ENCODE measurements around the gene KDM2B. TPM values are rescaled to one million over a fixed set of nuclear protein-coding genes. Genes with fewer than 3 reads are reported as not detected.

Gene KDM2B
- polyA plus RNA-seq, 1 donor from 2014 or later, result 85.5 TPM

GRCh38 chr12:121453629-121454028 is 127.2 kb downstream of the KDM2B start:
- TF ChIP-seq, protein P1, sequence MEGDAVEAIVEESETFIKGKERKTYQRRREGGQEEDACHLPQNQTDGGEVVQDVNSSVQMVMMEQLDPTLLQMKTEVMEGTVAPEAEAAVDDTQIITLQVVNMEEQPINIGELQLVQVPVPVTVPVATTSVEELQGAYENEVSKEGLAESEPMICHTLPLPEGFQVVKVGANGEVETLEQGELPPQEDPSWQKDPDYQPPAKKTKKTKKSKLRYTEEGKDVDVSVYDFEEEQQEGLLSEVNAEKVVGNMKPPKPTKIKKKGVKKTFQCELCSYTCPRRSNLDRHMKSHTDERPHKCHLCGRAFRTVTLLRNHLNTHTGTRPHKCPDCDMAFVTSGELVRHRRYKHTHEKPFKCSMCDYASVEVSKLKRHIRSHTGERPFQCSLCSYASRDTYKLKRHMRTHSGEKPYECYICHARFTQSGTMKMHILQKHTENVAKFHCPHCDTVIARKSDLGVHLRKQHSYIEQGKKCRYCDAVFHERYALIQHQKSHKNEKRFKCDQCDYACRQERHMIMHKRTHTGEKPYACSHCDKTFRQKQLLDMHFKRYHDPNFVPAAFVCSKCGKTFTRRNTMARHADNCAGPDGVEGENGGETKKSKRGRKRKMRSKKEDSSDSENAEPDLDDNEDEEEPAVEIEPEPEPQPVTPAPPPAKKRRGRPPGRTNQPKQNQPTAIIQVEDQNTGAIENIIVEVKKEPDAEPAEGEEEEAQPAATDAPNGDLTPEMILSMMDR (IDR thresholded peaks at IDR 0.05; ENCODE audit: poor library complexity, severe bottlenecking), result no peak
- TF ChIP-seq TAF1 (IDR thresholded peaks at IDR 0.05; ENCODE audit: low read depth) (no peak), RAD21 (conservative IDR thresholded peaks at IDR 0.05) (no peak), POLR2AphosphoS5 (IDR thresholded peaks at IDR 0.05) (no peak)
- TF ChIP-seq, protein P2, sequence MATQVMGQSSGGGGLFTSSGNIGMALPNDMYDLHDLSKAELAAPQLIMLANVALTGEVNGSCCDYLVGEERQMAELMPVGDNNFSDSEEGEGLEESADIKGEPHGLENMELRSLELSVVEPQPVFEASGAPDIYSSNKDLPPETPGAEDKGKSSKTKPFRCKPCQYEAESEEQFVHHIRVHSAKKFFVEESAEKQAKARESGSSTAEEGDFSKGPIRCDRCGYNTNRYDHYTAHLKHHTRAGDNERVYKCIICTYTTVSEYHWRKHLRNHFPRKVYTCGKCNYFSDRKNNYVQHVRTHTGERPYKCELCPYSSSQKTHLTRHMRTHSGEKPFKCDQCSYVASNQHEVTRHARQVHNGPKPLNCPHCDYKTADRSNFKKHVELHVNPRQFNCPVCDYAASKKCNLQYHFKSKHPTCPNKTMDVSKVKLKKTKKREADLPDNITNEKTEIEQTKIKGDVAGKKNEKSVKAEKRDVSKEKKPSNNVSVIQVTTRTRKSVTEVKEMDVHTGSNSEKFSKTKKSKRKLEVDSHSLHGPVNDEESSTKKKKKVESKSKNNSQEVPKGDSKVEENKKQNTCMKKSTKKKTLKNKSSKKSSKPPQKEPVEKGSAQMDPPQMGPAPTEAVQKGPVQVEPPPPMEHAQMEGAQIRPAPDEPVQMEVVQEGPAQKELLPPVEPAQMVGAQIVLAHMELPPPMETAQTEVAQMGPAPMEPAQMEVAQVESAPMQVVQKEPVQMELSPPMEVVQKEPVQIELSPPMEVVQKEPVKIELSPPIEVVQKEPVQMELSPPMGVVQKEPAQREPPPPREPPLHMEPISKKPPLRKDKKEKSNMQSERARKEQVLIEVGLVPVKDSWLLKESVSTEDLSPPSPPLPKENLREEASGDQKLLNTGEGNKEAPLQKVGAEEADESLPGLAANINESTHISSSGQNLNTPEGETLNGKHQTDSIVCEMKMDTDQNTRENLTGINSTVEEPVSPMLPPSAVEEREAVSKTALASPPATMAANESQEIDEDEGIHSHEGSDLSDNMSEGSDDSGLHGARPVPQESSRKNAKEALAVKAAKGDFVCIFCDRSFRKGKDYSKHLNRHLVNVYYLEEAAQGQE (IDR thresholded peaks at IDR 0.05; ENCODE audit: borderline replicate concordance), result no peak
- no peak overlapping the region for H2AFZ ChIP-seq (ENCODE audit: low read depth, low read length)
- no peak overlapping the region for H3K9ac ChIP-seq (ENCODE audit: low read length)
- no peak overlapping the region for H3K27ac ChIP-seq (ENCODE audit: low read length)
- no peak overlapping the region for H3K4me3 ChIP-seq (ENCODE audit: low read length)
- no peaks in the 10 kb centered on the region for H4K20me1 ChIP-seq (ENCODE audit: insufficient read depth)
- peaks cover 34% of the 10 kb centered on the region for H3K79me2 ChIP-seq (replicated peaks; ENCODE audit: insufficient read depth, low read length)
- no peaks in the 10 kb centered on the region for H3K27me3 ChIP-seq (ENCODE audit: insufficient read depth, low read depth, low read length)
- H3K36me3 ChIP-seq (ENCODE audit: insufficient read depth, low read length), result no peaks in the 10 kb centered on the region
- no peaks in the 10 kb centered on the region for H3F3A ChIP-seq (ENCODE audit: insufficient read depth, low read length, poor library complexity, severe bottlenecking)
- no peaks in the 10 kb centered on the region for H3K9me3 ChIP-seq (ENCODE audit: low read length)
- H3K4me2 ChIP-seq (ENCODE audit: low read length), result no peak overlapping the region
- no peaks in the 10 kb centered on the region for H3K9me2 ChIP-seq (ENCODE audit: insufficient read depth, low read length)

- H3K9me3 ChIP-seq (ENCODE audit: low read length), result no peaks in the 10 kb centered on the region
- H3F3A ChIP-seq (ENCODE audit: insufficient read depth, low read length, poor library complexity, severe bottlenecking), result no peaks in the 10 kb centered on the region
- no peak overlapping the region for H3K9ac ChIP-seq (ENCODE audit: low read length)
- no peak overlapping the region for H2AFZ ChIP-seq (ENCODE audit: low read depth, low read length)
- H3K36me3 ChIP-seq (ENCODE audit: insufficient read depth, low read length), result no peaks in the 10 kb centered on the region
- no peaks in the 10 kb centered on the region for H4K20me1 ChIP-seq (ENCODE audit: insufficient read depth)
- H3K4me2 ChIP-seq (ENCODE audit: low read length), result no peak overlapping the region
- no peaks in the 10 kb centered on the region for H3K9me2 ChIP-seq (ENCODE audit: insufficient read depth, low read length)
- peaks cover 27% of the 10 kb centered on the region for H3K79me2 ChIP-seq (replicated peaks; ENCODE audit: insufficient read depth, low read length)
- H3K27ac ChIP-seq (ENCODE audit: low read length), result no peak overlapping the region
- H3K27me3 ChIP-seq (ENCODE audit: insufficient read depth, low read depth, low read length), result no peaks in the 10 kb centered on the region
- TF ChIP-seq, protein P1 (IDR thresholded peaks at IDR 0.05; ENCODE audit: poor library complexity, severe bottlenecking), result no peak
- TF ChIP-seq MXI1 (conservative IDR thresholded peaks at IDR 0.05; ENCODE audit: poor library complexity, severe bottlenecking) (no peak), RAD21 (conservative IDR thresholded peaks at IDR 0.05) (no peak), EP300 (conservative IDR thresholded peaks at IDR 0.05; ENCODE audit: poor library complexity, severe bottlenecking) (no peak), SMC3 (conservative IDR thresholded peaks at IDR 0.05; ENCODE audit: poor library complexity) (no peak), TAF1 (IDR thresholded peaks at IDR 0.05; ENCODE audit: low read depth) (no peak), POLR2AphosphoS5 (IDR thresholded peaks at IDR 0.05) (no peak), EZH2 (IDR thresholded peaks at IDR 0.05; ENCODE audit: borderline replicate concordance, insufficient read depth, low read length, poor library complexity, severe bottlenecking) (no peak)
- TF ChIP-seq, protein P2 (IDR thresholded peaks at IDR 0.05; ENCODE audit: borderline replicate concordance), result no peak
- no peak overlapping the region for H3K4me3 ChIP-seq (ENCODE audit: low read length)
Observed at GRCh38 chr12:121452985-121453360, 127.8 kb downstream of the KDM2B start.
